Kidney (tissue), 14 donors: ENCODE measurements around the gene OR51F1. TPM values are rescaled to one million over a fixed set of nuclear protein-coding genes. Genes with fewer than 3 reads are reported as not detected.
"Not testable (repeated sequence)": the region's sequence is repeated elsewhere in the genome, so short reads cannot be mapped to it uniquely, and the experiment has no call there.

Experiments
- DNase-seq, 5 donors: peaks; one replicate each; pipeline ENCODE4 v3.0.0-alpha.2; 2013 to 2020
- FAIRE-seq: peaks from 2 replicates; lab custom pipeline; 2012; peaks lifted over from hg19 to GRCh38; lab: Jason Lieb, UNC
- H3K27ac ChIP-seq, 2 donors: one replicate each; pipeline ENCODE4 v1.7.0; 2013; ENCODE audit warnings: low read depth in 2 of 2, low read length in 2 of 2, inconsistent platforms in 1 of 2
- H3K27me3 ChIP-seq: one replicate; pipeline ENCODE4 v1.7.1; 2013; ENCODE audit warnings: low read length, inconsistent platforms; ENCODE audit not compliant: control insufficient read depth, insufficient read depth
- H3K36me3 ChIP-seq, 3 donors: one replicate each; pipeline versions ENCODE4 v1.7.0 to v1.7.1; 2013; ENCODE audit warnings: low read length in 3 of 3, control low read depth in 1 of 3, inconsistent platforms in 1 of 3; ENCODE audit not compliant: insufficient read depth in 3 of 3, control insufficient read depth in 2 of 3
- H3K4me1 ChIP-seq, 3 donors: one replicate each; pipeline versions ENCODE4 v1.7.0 to v1.7.1; 2013; ENCODE audit warnings: low read length in 3 of 3, inconsistent platforms in 1 of 3, low read depth in 1 of 3; ENCODE audit not compliant: control insufficient read depth in 2 of 3, insufficient read depth in 2 of 3
- H3K4me3 ChIP-seq, 3 donors: one replicate each; pipeline versions ENCODE4 v1.7.0 to v1.8.1; 2013; ENCODE audit warnings: low read length in 3 of 3, control low read depth in 1 of 3, inconsistent platforms in 1 of 3
- H3K9ac ChIP-seq, 3 donors: one replicate each; pipeline versions ENCODE4 v1.7.0 to v1.7.1; 2013; ENCODE audit warnings: low read length in 3 of 3, control low read depth in 1 of 3, inconsistent platforms in 1 of 3
- H3K9me3 ChIP-seq, 3 donors: one replicate each; pipeline versions ENCODE4 v1.7.0 to v1.7.1; 2013; ENCODE audit warnings: low read length in 3 of 3, control low read depth in 1 of 3, inconsistent platforms in 1 of 3; ENCODE audit not compliant: control insufficient read depth in 2 of 3, insufficient read depth in 1 of 3
- CTCF ChIP-seq: IDR thresholded peaks from 3 replicates; pipeline ENCODE4 v1.5.1; 2012; ENCODE audit warnings: mild to moderate bottlenecking, moderate library complexity, borderline replicate concordance; ENCODE audit not compliant: insufficient read depth; ENCODE audit errors: extremely low read depth
- intact Hi-C: fragments of 100-400 bp; cut with DNase I; formaldehyde crosslinking; loops from one replicate; pipeline ENCODE4 v1.11.1; 2022
- polyA plus RNA-seq: library from polyadenylated mRNA; stranded (reverse); fragments of 350-450 nt; fragmentation: Illumina TruSeq; extraction: RNeasy Lipid Tissue Mini Kit (QIAGEN cat#74804); gene quantifications from one replicate; pipeline ENCODE4 v1.2.3, GENCODE V29; 2014; ENCODE audit warnings: low read depth, low replicate concordance; ENCODE audit not compliant: insufficient read depth
- total RNA-seq: library from RNA; stranded (reverse); fragmentation: NEBNext Ultra II Directional; extraction: Animal tissue kit (Norgen Biotek cat#: 25700); gene quantifications from one replicate; pipeline ENCODE4 v1.2.1, GENCODE V29; 2021
- donor health status: control.
- donor health status: control.
- donor health status: control.
- donor health status: control.
- donor health status: control.
- donor health status: DM: yes; HTN: yes; CAD: no.
- donor health status: Normal renal cell carcinoma (clear cell type).

The OR51F1 gene
- total and polyA plus RNA-seq, 2 donors from 2014 or later: not detected

GRCh38 chr11:4751201-4751600, 18.5 kb downstream of the OR51F1 start:
- Histone ChIP-seq H3K27me3 (no peaks in the 10 kb centered on the region), H3K4me3 (no peak overlapping the region), H3K9me3 (no peaks in the 10 kb centered on the region), H3K9ac (no peak overlapping the region), H3K4me1 (no peaks in the 10 kb centered on the region), H3K36me3 (no peaks in the 10 kb centered on the region), H3K27ac (no peak overlapping the region)
- TF ChIP-seq CTCF: no peak
- DNase-seq: no peak
- FAIRE-seq: no peak
- intact Hi-C loops: no loop called here

GRCh38 chr11:4748438-4748837, 21.3 kb downstream of the OR51F1 start:
- H3K4me1 ChIP-seq: no peaks in the 10 kb centered on the region
- intact Hi-C loops: no loop called here
- FAIRE-seq: no peak
- no peaks in the 10 kb centered on the region for H3K9me3 ChIP-seq
- no peak overlapping the region for H3K4me3 ChIP-seq
- TF ChIP-seq CTCF: no peak
- H3K36me3 ChIP-seq: no peaks in the 10 kb centered on the region
- no peak overlapping the region for H3K27ac ChIP-seq
- no peaks in the 10 kb centered on the region for H3K27me3 ChIP-seq
- no peak overlapping the region for H3K9ac ChIP-seq
- DNase-seq: no peak

GRCh38 chr11:4740735-4741134, 29.0 kb downstream of the OR51F1 start:
- Histone ChIP-seq H3K27ac (no peak overlapping the region), H3K9ac (no peak overlapping the region), H3K4me1 (no peaks in the 10 kb centered on the region), H3K9me3 (no peaks in the 10 kb centered on the region), H3K27me3 (no peaks in the 10 kb centered on the region), H3K4me3 (no peak overlapping the region), H3K36me3 (no peaks in the 10 kb centered on the region)
- no peak for FAIRE-seq
- intact Hi-C loops: no loop called here
- TF ChIP-seq CTCF: no peak
- DNase-seq: no peak

- intact Hi-C loops: no loop called here
- no peak for DNase-seq
- TF ChIP-seq CTCF: no peak
- H3K27ac ChIP-seq: no peak overlapping the region
- no peaks in the 10 kb centered on the region for H3K9me3 ChIP-seq
- no peaks in the 10 kb centered on the region for H3K4me1 ChIP-seq
- no peak overlapping the region for H3K4me3 ChIP-seq
- no peaks in the 10 kb centered on the region for H3K36me3 ChIP-seq
- no peak overlapping the region for H3K9ac ChIP-seq
- FAIRE-seq: no peak
- no peaks in the 10 kb centered on the region for H3K27me3 ChIP-seq
These were observed 42.6 kb downstream of the OR51F1 start for GRCh38 chr11:4727171-4727570.

- FAIRE-seq, intact Hi-C loops, H3K9me3 ChIP-seq, H3K4me3 ChIP-seq, H3K27me3 ChIP-seq, H3K4me1 ChIP-seq, H3K9ac ChIP-seq, H3K36me3 ChIP-seq, H3K27ac ChIP-seq: not testable (repeated sequence)
- DNase-seq: peak in 1 of 5 donors; percentile 56
These were observed 46.9 kb downstream of the OR51F1 start for GRCh38 chr11:4722616-4723534.
